ENCODE results near the gene CCR4.
"Not testable (repeated sequence)": the region's sequence is repeated elsewhere in the genome, so short reads cannot be mapped to it uniquely, and the experiment has no call there.

- not testable (repeated sequence) for TF ChIP-seq CTCF (conservative IDR thresholded peaks at IDR 0.05 in 1 of 2, IDR thresholded peaks at IDR 0.05 in 1 of 2; ENCODE audit: low read depth in 1 of 2, low read length in 2 of 2); EZH2 (IDR thresholded peaks at IDR 0.05; ENCODE audit: low read length, missing control alignments)
These were observed 13.3 kb downstream of the CCR4 start for GRCh38 chr3:32964781-32965180.
